ENCODE results near the gene SHLD2. TPM values are rescaled to one million over a fixed set of nuclear protein-coding genes. Genes with fewer than 3 reads are reported as not detected.
"Not testable (repeated sequence)": the region's sequence is repeated elsewhere in the genome, so short reads cannot be mapped to it uniquely, and the experiment has no call there.

Gene SHLD2
- total RNA-seq, 1 experiment from 2014 or later, result 31.2 TPM

DNA sequence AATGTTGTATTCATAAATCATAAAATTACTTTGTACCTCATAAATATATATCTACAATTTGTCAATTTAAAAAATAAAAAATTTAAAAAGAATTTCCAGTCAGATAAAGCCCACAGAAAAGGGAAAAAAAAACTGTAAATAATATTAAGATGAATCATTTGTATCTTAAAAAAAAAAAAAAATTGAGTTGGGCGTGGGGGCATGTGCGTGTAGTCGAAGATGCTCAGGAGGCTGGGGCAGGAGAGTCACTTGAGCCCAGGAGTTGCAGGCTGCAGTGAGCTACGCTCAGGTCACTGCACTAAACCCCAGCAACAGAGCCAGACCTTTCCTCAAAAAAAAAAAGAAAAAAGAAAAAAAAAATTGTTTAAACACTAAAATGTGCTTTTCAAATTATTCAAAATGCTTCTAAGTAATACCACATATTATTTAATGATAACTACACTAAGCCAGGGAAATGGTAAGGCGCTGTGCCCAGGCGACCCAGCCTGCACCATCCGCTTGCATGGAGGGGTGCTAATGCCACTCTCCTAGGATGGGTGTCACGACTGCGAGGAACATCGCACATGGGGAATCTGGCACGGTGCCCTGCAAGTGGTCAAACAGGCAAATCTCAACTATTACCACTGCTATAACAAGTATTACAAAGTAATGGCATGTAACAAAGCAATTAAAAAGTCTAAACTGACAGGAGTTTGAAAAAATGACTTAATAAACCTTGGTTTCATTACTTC is 15.7 kb upstream of the SHLD2 start:
- Histone ChIP-seq H3K36me3 (replicated peaks; ENCODE audit: control insufficient read depth, insufficient read depth, low read length) (no peaks in the 10 kb centered on the region), H3K4me3 (ENCODE audit: insufficient read depth, low read depth, low read length) (no peak overlapping the region), H3K27me3 (ENCODE audit: control insufficient read depth, insufficient read depth, low read length) (no peaks in the 10 kb centered on the region)
- DNase-seq, result no peak

- H3K27me3 ChIP-seq (ENCODE audit: control insufficient read depth, insufficient read depth, low read length); H3K36me3 ChIP-seq (replicated peaks; ENCODE audit: control insufficient read depth, insufficient read depth, low read length); DNase-seq; H3K4me3 ChIP-seq (ENCODE audit: insufficient read depth, low read depth, low read length): not testable (repeated sequence)
These were observed 14.4 kb upstream of the SHLD2 start for GRCh38 chr10:87080621-87081020.

DNA sequence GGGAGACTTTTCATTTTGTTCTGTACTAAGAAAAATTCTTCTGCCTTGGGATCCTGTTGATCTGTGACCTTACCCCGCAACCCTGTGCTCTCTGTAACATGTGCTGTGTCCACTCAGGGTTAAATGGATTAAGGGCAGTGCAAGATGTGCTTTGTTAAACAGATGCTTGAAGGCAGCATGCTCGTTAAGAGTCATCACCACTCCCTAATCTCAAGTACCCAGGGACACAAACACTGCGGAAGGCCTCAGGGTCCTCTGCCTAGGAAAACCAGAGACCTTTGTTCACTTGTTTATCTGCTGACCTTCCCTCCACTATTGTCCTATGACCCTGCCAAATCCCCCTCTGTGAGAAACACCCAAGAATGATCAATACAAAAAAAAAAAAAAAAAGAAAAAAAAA is 13.4 kb upstream of the SHLD2 start:
- not testable (repeated sequence) for H3K27me3 ChIP-seq (ENCODE audit: control insufficient read depth, insufficient read depth, low read length); H3K36me3 ChIP-seq (replicated peaks; ENCODE audit: control insufficient read depth, insufficient read depth, low read length); DNase-seq; H3K4me3 ChIP-seq (ENCODE audit: insufficient read depth, low read depth, low read length)

DNA sequence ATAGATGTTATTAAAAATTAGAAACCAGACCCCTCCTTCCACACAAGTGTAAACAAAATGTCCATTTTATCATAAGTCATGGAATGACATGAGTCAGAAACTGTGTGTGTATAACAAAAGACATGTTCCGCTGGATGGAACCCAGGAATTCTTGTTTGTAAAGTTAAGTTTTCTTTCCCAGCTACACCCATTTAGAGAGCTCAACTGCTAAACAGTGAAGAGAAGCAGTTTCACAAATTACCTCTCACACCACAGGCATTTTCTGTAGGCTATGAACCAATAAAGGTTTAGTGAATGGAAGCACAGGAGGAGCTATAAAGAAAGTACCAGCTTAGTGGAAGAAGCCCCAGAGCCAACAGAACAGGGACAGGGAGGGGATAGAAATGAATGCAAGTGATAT is 12.8 kb upstream of the SHLD2 start:
- H3K36me3 ChIP-seq (replicated peaks; ENCODE audit: control insufficient read depth, insufficient read depth, low read length); H3K27me3 ChIP-seq (ENCODE audit: control insufficient read depth, insufficient read depth, low read length); DNase-seq; H3K4me3 ChIP-seq (ENCODE audit: insufficient read depth, low read depth, low read length): not testable (repeated sequence)

DNA sequence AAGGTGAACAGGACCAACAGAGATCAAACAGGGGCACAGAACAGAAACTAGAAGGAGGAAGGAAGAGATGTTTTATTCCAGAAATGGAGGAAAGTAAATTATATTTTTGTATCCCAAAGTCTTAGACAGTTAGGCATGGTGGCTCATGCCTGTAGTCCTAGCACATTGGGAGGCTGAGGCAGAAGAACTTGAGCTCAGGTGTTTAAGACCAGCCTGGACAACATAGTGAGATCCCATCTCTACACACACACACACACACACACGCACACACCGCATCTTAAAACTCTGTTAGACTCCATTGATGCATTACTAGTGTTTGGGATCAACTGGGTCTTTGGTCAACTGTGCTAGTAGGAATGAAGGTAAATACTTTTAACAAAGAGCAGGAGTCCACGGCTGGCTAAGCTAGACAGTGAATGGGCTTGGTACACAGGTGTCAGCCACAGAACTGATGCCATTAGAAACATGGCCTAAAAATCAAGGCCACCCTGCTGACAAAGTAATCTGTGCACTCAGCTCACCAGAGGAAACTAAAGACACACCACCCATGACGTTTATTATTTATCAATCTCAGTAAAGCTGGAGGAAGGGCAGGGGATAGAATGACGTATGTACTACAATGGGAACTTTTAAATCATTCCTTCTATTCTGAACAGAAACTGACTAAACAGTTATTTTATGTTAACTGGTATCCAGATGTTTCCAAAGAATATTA is 11.3 kb upstream of the SHLD2 start:
- not testable (repeated sequence) for H3K27me3 ChIP-seq (ENCODE audit: control insufficient read depth, insufficient read depth, low read length); H3K4me3 ChIP-seq (ENCODE audit: insufficient read depth, low read depth, low read length); DNase-seq; H3K36me3 ChIP-seq (replicated peaks; ENCODE audit: control insufficient read depth, insufficient read depth, low read length)

GRCh38 chr10:87084291-87084782 is 10.7 kb upstream of the SHLD2 start:
- H3K36me3 ChIP-seq (replicated peaks; ENCODE audit: control insufficient read depth, insufficient read depth, low read length); DNase-seq; H3K27me3 ChIP-seq (ENCODE audit: control insufficient read depth, insufficient read depth, low read length); H3K4me3 ChIP-seq (ENCODE audit: insufficient read depth, low read depth, low read length): not testable (repeated sequence)

DNA sequence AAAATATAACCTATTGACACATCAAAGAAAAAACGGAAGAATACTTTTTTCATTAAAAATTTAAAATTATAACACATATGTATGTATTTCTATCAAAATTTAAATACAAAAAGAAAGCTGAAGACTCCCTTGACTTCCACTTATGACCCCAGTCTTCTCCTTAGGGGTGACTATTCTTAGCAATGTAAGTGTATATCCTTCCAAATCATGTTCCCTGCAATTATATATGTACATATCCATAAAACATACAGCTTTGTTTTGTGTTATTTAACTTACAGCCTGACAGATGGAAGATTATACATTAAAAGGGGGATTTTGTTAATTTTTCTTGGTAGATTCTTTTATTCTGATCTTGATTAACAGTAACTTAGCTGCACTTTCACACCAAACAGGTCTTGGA is 9.5 kb upstream of the SHLD2 start:
- Histone ChIP-seq H3K4me3 (ENCODE audit: insufficient read depth, low read depth, low read length) (no peak overlapping the region), H3K27me3 (ENCODE audit: control insufficient read depth, insufficient read depth, low read length) (no peaks in the 10 kb centered on the region), H3K36me3 (replicated peaks; ENCODE audit: control insufficient read depth, insufficient read depth, low read length) (peaks cover 1% of the 10 kb centered on the region; the same call in 1 of the 2 replicates)
- DNase-seq, result no peak

- no peak for DNase-seq
- no peak overlapping the region for H3K4me3 ChIP-seq (ENCODE audit: insufficient read depth, low read depth, low read length)
- no peaks in the 10 kb centered on the region for H3K27me3 ChIP-seq (ENCODE audit: control insufficient read depth, insufficient read depth, low read length)
- H3K36me3 ChIP-seq (replicated peaks; ENCODE audit: control insufficient read depth, insufficient read depth, low read length), result peaks cover 1% of the 10 kb centered on the region; the same call in 1 of the 2 replicates
These were observed 5.3 kb upstream of the SHLD2 start for GRCh38 chr10:87089746-87090145.

DNA sequence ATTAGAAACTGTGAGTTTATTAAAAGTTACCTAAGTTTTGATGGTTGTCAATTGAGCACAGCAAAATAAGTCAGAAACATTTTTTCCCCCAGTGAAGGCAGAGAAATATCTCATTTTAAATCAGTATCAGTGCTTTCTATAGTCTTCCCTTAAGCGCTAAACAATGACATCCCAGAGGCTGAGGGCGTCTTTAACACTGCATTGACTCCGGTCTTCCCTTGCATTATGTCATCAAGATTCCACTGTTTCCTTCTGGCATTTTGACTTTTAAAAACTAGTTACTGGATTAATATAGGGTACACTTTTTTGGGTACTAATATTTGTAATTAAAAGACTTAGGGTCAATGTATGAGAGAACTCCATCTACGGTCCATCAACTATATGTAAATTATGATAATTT is 4.2 kb upstream of the SHLD2 start:
- Histone ChIP-seq H3K27me3 (ENCODE audit: control insufficient read depth, insufficient read depth, low read length) (no peaks in the 10 kb centered on the region), H3K4me3 (ENCODE audit: insufficient read depth, low read depth, low read length) (no peak overlapping the region), H3K36me3 (replicated peaks; ENCODE audit: control insufficient read depth, insufficient read depth, low read length) (peaks cover 1% of the 10 kb centered on the region; the same call in 1 of the 2 replicates)
- no peak for DNase-seq

GRCh38 chr10:87092376-87092860 is 2.6 kb upstream of the SHLD2 start:
- H3K36me3 ChIP-seq (replicated peaks; ENCODE audit: control insufficient read depth, insufficient read depth, low read length), result no peaks in the 10 kb centered on the region
- no peaks in the 10 kb centered on the region for H3K27me3 ChIP-seq (ENCODE audit: control insufficient read depth, insufficient read depth, low read length)
- DNase-seq, result no peak
- peak overlapping the region; percentile 68 for H3K4me3 ChIP-seq (ENCODE audit: insufficient read depth, low read depth, low read length)

GRCh38 chr10:87092861-87093631 is 2.0 kb upstream of the SHLD2 start:
- H3K4me3 ChIP-seq (ENCODE audit: insufficient read depth, low read depth, low read length), result peak overlapping the region; percentile 68
- peak; percentile 66 for DNase-seq
- H3K36me3 ChIP-seq (replicated peaks; ENCODE audit: control insufficient read depth, insufficient read depth, low read length), result no peaks in the 10 kb centered on the region
- H3K27me3 ChIP-seq (ENCODE audit: control insufficient read depth, insufficient read depth, low read length), result no peaks in the 10 kb centered on the region

- no peaks in the 10 kb centered on the region for H3K27me3 ChIP-seq (ENCODE audit: control insufficient read depth, insufficient read depth, low read length)
- DNase-seq, result peak; percentile 80
- H3K4me3 ChIP-seq (ENCODE audit: insufficient read depth, low read depth, low read length), result peak overlapping the region; percentile 68
- no peaks in the 10 kb centered on the region for H3K36me3 ChIP-seq (replicated peaks; ENCODE audit: control insufficient read depth, insufficient read depth, low read length)
These were observed 1.2 kb upstream of the SHLD2 start for GRCh38 chr10:87093632-87094372.

- Histone ChIP-seq H3K4me3 (ENCODE audit: insufficient read depth, low read depth, low read length) (peak overlapping the region; percentile 94), H3K36me3 (replicated peaks; ENCODE audit: control insufficient read depth, insufficient read depth, low read length) (no peaks in the 10 kb centered on the region), H3K27me3 (ENCODE audit: control insufficient read depth, insufficient read depth, low read length) (no peaks in the 10 kb centered on the region)
- DNase-seq, result peak; percentile 84
These were observed 385 bp downstream of the SHLD2 start for GRCh38 chr10:87095236-87095945.

Data from H7 (cell line).